Panc1 (cell line): ENCODE results near the gene DNAH7. TPM values are rescaled to one million over a fixed set of nuclear protein-coding genes. Genes with fewer than 3 reads are reported as not detected.

Experiments
- ATAC-seq: fragments of 200-7000 bp; cut with Tn5 transposase; 2 replicates; pipeline ENCODE4 v1.9.1; 2020; ENCODE audit warnings: mild to moderate bottlenecking, moderate library complexity
- BruUV-seq: library from RNA; stranded (reverse); fragments of 400-500 nt; replicated peaks from 2 replicates; lab custom pipeline; 2021; lab: Mats Ljungman, UMichigan
- CTCF ChIA-PET: fragments of 300-600 bp; sonication (Branson Sonifier 250); formaldehyde crosslinking; loops from one replicate; lab custom pipeline; 2022; ENCODE audit warnings: antibody characterized with exemption; lab: Charles Lee
- POLR2A ChIA-PET: fragments of 300-600 bp; sonication (Branson Sonifier 250); formaldehyde crosslinking; loops from one replicate; lab custom pipeline; 2022; ENCODE audit warnings: antibody characterized with exemption; lab: Charles Lee
- DNase-seq: peaks from one replicate; pipeline ENCODE4 v3.0.0-alpha.2; 2010; ENCODE audit warnings: low read depth, low spot score
- H3K27ac ChIP-seq: 2 replicates; pipeline ENCODE4 v1.5.1; 2011; ENCODE audit warnings: mild to moderate bottlenecking, low read length, inconsistent platforms
- H3K27me3 ChIP-seq: fragments of 200-500 bp; sonication (Bioruptor generic); 2 replicates; pipeline ENCODE4 v1.6.0; 2014; ENCODE audit warnings: low read length, inconsistent platforms; ENCODE audit not compliant: control insufficient read depth, insufficient read depth
- H3K36me3 ChIP-seq: fragments of 200-500 bp; sonication (Bioruptor generic); 2 replicates; pipeline ENCODE4 v1.5.1; 2014; ENCODE audit warnings: inconsistent platforms, mild to moderate bottlenecking, low read length, moderate library complexity; ENCODE audit not compliant: control insufficient read depth, insufficient read depth
- H3K4me1 ChIP-seq: 2 replicates; pipeline ENCODE4 v1.5.1; 2011; ENCODE audit warnings: inconsistent platforms, mild to moderate bottlenecking, low read length, moderate library complexity; ENCODE audit not compliant: control insufficient read depth, insufficient read depth
- H3K4me3 ChIP-seq, 2 experiments: 2 replicates each; pipeline ENCODE4 v1.5.1; 2011 to 2012; ENCODE audit warnings: low read depth in 2 of 2, low read length in 2 of 2, mild to moderate bottlenecking in 2 of 2, inconsistent platforms in 1 of 2, moderate library complexity in 1 of 2
- H3K9me3 ChIP-seq: fragments of 200-500 bp; sonication (Bioruptor generic); 2 replicates; pipeline ENCODE4 v1.5.1; 2014; ENCODE audit warnings: low read depth, mild to moderate bottlenecking, inconsistent platforms, low read length, moderate library complexity; ENCODE audit not compliant: control insufficient read depth, insufficient read depth
- POLR2AphosphoS5 ChIP-seq: IDR thresholded peaks from 2 replicates; pipeline ENCODE4 v1.6.1; 2012; ENCODE audit warnings: mild to moderate bottlenecking, low read depth, low read length, moderate library complexity
- REST ChIP-seq, 2 experiments: IDR thresholded peaks; 2 replicates each; pipeline ENCODE4 v1.6.1; 2011 to 2012; ENCODE audit warnings: low read depth in 2 of 2, control low read depth in 1 of 2, low read length in 1 of 2, mild to moderate bottlenecking in 1 of 2, moderate library complexity in 1 of 2; ENCODE audit not compliant: insufficient read depth in 1 of 2
- SIN3A ChIP-seq: IDR thresholded peaks from 2 replicates; pipeline ENCODE4 v1.6.1; 2012; ENCODE audit warnings: low read depth, mild to moderate bottlenecking, low read length, moderate library complexity, borderline replicate concordance; ENCODE audit not compliant: insufficient read depth
- TCF7L2 ChIP-seq: IDR thresholded peaks from 2 replicates; pipeline ENCODE4 v1.6.1; 2011; ENCODE audit warnings: mild to moderate bottlenecking, low read depth, low read length, inconsistent platforms
- in situ Hi-C: cut with HindIII; loops from 2 replicates; pipeline ENCODE4 v1.10.0; 2016; ENCODE audit warnings: low sequenced_read_pairs, low pct_unique_long_range_greater_than_20kb
- intact Hi-C: fragments of 100-400 bp; cut with micrococcal nuclease; formaldehyde crosslinking; loops from one replicate; pipeline ENCODE4 v1.10.0; 2022; ENCODE audit not compliant: unreplicated experiment
- total RNA-seq: library from RNA; stranded (reverse); gene quantifications from one replicate; pipeline ENCODE4 v1.2.1, GENCODE V29; 2021; ENCODE audit not compliant: unreplicated experiment
- TF ChIP-seq, protein P1 (sequence below): fragments of 450-650 bp; IDR thresholded peaks from 2 replicates; pipeline ENCODE4 v1.5.1; 2017; ENCODE audit warnings: mild to moderate bottlenecking

The DNAH7 gene
- total RNA-seq, 1 experiment from 2014 or later: 0.98 TPM

- in situ Hi-C loops: no loop called here
- Histone ChIP-seq H3K27ac (no peak overlapping the region), H3K9me3 (no peaks in the 10 kb centered on the region), H3K27me3 (no peaks in the 10 kb centered on the region), H3K4me1 (no peaks in the 10 kb centered on the region), H3K4me3 (no peak overlapping the region), H3K36me3 (no peaks in the 10 kb centered on the region)
- ATAC-seq (no peak), DNase-seq (no peak)
- CTCF ChIA-PET: no interaction called here
- intact Hi-C loops: no loop called here
- POLR2A ChIA-PET: no interaction called here
- BruUV-seq: no TSS peak
- TF ChIP-seq, protein P1, sequence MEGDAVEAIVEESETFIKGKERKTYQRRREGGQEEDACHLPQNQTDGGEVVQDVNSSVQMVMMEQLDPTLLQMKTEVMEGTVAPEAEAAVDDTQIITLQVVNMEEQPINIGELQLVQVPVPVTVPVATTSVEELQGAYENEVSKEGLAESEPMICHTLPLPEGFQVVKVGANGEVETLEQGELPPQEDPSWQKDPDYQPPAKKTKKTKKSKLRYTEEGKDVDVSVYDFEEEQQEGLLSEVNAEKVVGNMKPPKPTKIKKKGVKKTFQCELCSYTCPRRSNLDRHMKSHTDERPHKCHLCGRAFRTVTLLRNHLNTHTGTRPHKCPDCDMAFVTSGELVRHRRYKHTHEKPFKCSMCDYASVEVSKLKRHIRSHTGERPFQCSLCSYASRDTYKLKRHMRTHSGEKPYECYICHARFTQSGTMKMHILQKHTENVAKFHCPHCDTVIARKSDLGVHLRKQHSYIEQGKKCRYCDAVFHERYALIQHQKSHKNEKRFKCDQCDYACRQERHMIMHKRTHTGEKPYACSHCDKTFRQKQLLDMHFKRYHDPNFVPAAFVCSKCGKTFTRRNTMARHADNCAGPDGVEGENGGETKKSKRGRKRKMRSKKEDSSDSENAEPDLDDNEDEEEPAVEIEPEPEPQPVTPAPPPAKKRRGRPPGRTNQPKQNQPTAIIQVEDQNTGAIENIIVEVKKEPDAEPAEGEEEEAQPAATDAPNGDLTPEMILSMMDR: no peak
- no peak for TF ChIP-seq TCF7L2
- TF ChIP-seq POLR2AphosphoS5: no peak
- no peak for TF ChIP-seq SIN3A
- TF ChIP-seq REST (IDR thresholded peaks at IDR 0.05; ENCODE audit: insufficient read depth in 1 of 2, low read depth in 2 of 2, low read length in 1 of 2): no peak
Measured at GRCh38 chr2:195733831-195734230, 334.8 kb downstream of the DNAH7 start.

GRCh38 chr2:195732574-195732973 is 336.1 kb downstream of the DNAH7 start:
- H3K27me3 ChIP-seq: no peaks in the 10 kb centered on the region
- ChIA-PET POLR2A (no interaction called here), CTCF (no interaction called here)
- H3K9me3 ChIP-seq: no peaks in the 10 kb centered on the region
- H3K27ac ChIP-seq: no peak overlapping the region
- no TSS peak for BruUV-seq
- intact Hi-C loops (no loop called here), in situ Hi-C loops (no loop called here)
- H3K4me1 ChIP-seq: no peaks in the 10 kb centered on the region
- TF ChIP-seq, protein P1: no peak
- TF ChIP-seq REST (IDR thresholded peaks at IDR 0.05; ENCODE audit: insufficient read depth in 1 of 2, low read depth in 2 of 2, low read length in 1 of 2): no peak
- no peak for TF ChIP-seq SIN3A
- TF ChIP-seq POLR2AphosphoS5: no peak
- no peak for TF ChIP-seq TCF7L2
- no peaks in the 10 kb centered on the region for H3K36me3 ChIP-seq
- H3K4me3 ChIP-seq: no peak overlapping the region
- DNase-seq (no peak), ATAC-seq (no peak)
